Astrocyte (in vitro differentiated cells and primary cell): ENCODE measurements around the gene ZFYVE28.

Experiments used
- CTCF ChIP-seq: IDR thresholded peaks from 2 replicates; pipeline ENCODE4 v1.5.1; 2011; ENCODE audit warnings: low read depth, mild to moderate bottlenecking, inconsistent platforms, low read length, moderate library complexity; ENCODE audit not compliant: insufficient read depth
- EZH2 ChIP-seq: IDR thresholded peaks from 2 replicates; pipeline ENCODE4 v1.6.1; 2012; ENCODE audit warnings: mild to moderate bottlenecking, low read length, inconsistent platforms; ENCODE audit not compliant: insufficient read depth

DNA sequence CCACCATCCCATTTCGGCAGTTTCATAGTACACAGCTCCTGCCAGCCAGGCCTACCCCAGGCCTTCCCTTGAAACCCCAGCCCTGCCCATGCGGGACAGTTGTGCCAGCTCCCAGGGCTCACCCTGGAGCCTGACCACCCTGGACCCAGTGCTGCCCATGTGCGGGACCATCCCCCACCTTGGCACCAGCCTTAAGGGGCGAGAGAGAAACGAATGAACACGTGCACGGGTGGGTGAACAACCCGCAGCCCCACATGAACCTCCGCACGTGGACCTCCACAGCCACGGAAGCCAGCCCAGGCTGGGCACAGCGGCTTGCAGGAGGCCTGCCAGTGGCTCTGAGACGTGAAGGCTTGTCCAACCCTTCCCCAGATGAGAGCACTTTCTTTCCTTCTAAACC is 80.5 kb downstream of the ZFYVE28 start:
- TF ChIP-seq EZH2 (no peak), CTCF (no peak)
